HCT116 (cell line): Measurements from ENCODE around the gene USP24. TPM values are rescaled to one million over a fixed set of nuclear protein-coding genes. Genes with fewer than 3 reads are reported as not detected.
A peak's percentile ranks its signal among the peaks of the same experiment; 100 is the strongest.

Experiments used
- ATAC-seq: fragments of 200-7000 bp; cut with Tn5 transposase; 2 replicates; pipeline ENCODE4 v1.9.1; 2020; ENCODE audit warnings: mild to moderate bottlenecking, moderate library complexity
- Bru-seq: library from RNA; stranded (reverse); fragments of 400-500 nt; gene quantifications from one replicate; lab custom pipeline; 2021; lab: Mats Ljungman, UMichigan
- BruChase-seq, 2 experiments: library from RNA; stranded (reverse); fragments of 400-500 nt; gene quantifications; one replicate each; lab custom pipeline; 2021; lab: Mats Ljungman, UMichigan
- BruUV-seq: library from RNA; stranded (reverse); fragments of 400-500 nt; replicated peaks from 2 replicates; lab custom pipeline; 2021; lab: Mats Ljungman, UMichigan
- CTCF ChIA-PET: fragments of 300-600 bp; sonication (Branson Sonifier 250); formaldehyde crosslinking; loops from one replicate; lab custom pipeline; 2021; ENCODE audit warnings: antibody characterized with exemption; lab: Charles Lee
- POLR2A ChIA-PET: fragments of 300-600, 350-600 bp; sonication (Branson Sonifier 250); formaldehyde crosslinking; loops from one replicate; lab custom pipeline; 2021; ENCODE audit warnings: antibody characterized with exemption; lab: Charles Lee
- RAD21 ChIA-PET, 2 experiments: fragments of 300-600 bp; sonication (Branson Sonifier 250); formaldehyde crosslinking; loops; one replicate each; lab custom pipeline; 2023; ENCODE audit warnings: low total read pairs in 2 of 2; ENCODE audit not compliant: uncharacterized antibody in 2 of 2, unreplicated experiment in 2 of 2, low non-redundant PET in 1 of 2; lab: Charles Lee
- DNase-seq: peaks from one replicate; pipeline ENCODE4 v3.0.0-alpha.2; 2010; ENCODE audit warnings: low read depth, low spot score
- H2AFZ ChIP-seq: fragments of 200-600 bp; shearing (Covaris generic), sonication (generic); 2 replicates; pipeline ENCODE4 v1.6.1; 2017; ENCODE audit warnings: low read depth, mixed run types, mixed read lengths, antibody characterized with exemption, low read length; ENCODE audit not compliant: poor library complexity, severe bottlenecking
- H3K27ac ChIP-seq: 2 replicates; pipeline ENCODE4 v1.5.1; 2012; ENCODE audit warnings: low read depth, low read length
- H3K27me3 ChIP-seq: fragments of 200-600 bp; sonication (generic); 2 replicates; pipeline ENCODE4 v1.6.1; 2016; ENCODE audit warnings: mixed run types, low read length, mixed read lengths; ENCODE audit not compliant: insufficient read depth
- H3K36me3 ChIP-seq, 2 experiments: fragments of 200-500 bp in 1 of 2; fragments of 200-600 bp in 1 of 2; sonication (Bioruptor generic) in 1 of 2; sonication (generic) in 1 of 2; 2 replicates each; pipeline versions ENCODE4 v1.5.1 to v1.6.1; 2014 to 2016; ENCODE audit warnings: low read length in 2 of 2, inconsistent platforms in 1 of 2, mixed read lengths in 1 of 2, mixed run types in 1 of 2; ENCODE audit not compliant: insufficient read depth in 2 of 2, control insufficient read depth in 1 of 2
- H3K4me1 ChIP-seq, 2 experiments: fragments of 200-600 bp in 1 of 2; sonication (generic) in 1 of 2; 2 replicates each; pipeline versions ENCODE4 v1.5.1 to v1.6.1; 2012 to 2017; ENCODE audit warnings: low read length in 2 of 2, inconsistent platforms in 1 of 2, mild to moderate bottlenecking in 1 of 2, mixed read lengths in 1 of 2, mixed run types in 1 of 2, moderate library complexity in 1 of 2; ENCODE audit not compliant: insufficient read depth in 2 of 2, control insufficient read depth in 1 of 2
- H3K4me2 ChIP-seq: fragments of 200-600 bp; sonication (generic); 2 replicates; pipeline ENCODE4 v1.6.1; 2017; ENCODE audit warnings: mixed run types, low read length, mixed read lengths
- H3K4me3 ChIP-seq, 2 experiments: fragments of 200-600 bp in 1 of 2; sonication (generic) in 1 of 2; replicated peaks in 1 of 2; 2 replicates each; pipeline ENCODE4 v1.5.1; 2011 to 2016; ENCODE audit warnings: low read length in 2 of 2, control low read depth in 1 of 2, low read depth in 1 of 2, mild to moderate bottlenecking in 1 of 2, mixed read lengths in 1 of 2, mixed run types in 1 of 2
- H3K79me2 ChIP-seq: fragments of 200-600 bp; sonication (generic); 2 replicates; pipeline ENCODE4 v1.6.1; 2017; ENCODE audit warnings: mild to moderate bottlenecking, mixed run types, low read length, moderate library complexity, mixed read lengths; ENCODE audit not compliant: insufficient read depth
- H3K9ac ChIP-seq: fragments of 200-600 bp; sonication (generic); 2 replicates; pipeline ENCODE4 v1.6.1; 2016; ENCODE audit warnings: low read length, mixed read lengths
- H3K9me2 ChIP-seq: fragments of 200-600 bp; sonication (generic), shearing (Covaris generic); 2 replicates; pipeline ENCODE4 v1.6.1; 2017; ENCODE audit warnings: mixed run types, mild to moderate bottlenecking, moderate library complexity; ENCODE audit not compliant: insufficient read depth
- H3K9me3 ChIP-seq, 2 experiments: fragments of 200-500 bp in 1 of 2; fragments of 200-600 bp in 1 of 2; sonication (Bioruptor generic) in 1 of 2; sonication (generic) in 1 of 2; 2 replicates each; pipeline ENCODE4 v1.6.1; 2014 to 2017; ENCODE audit warnings: low read length in 2 of 2, mixed read lengths in 2 of 2, inconsistent platforms in 1 of 2, low read depth in 1 of 2, mild to moderate bottlenecking in 1 of 2, mixed run types in 1 of 2, moderate library complexity in 1 of 2; ENCODE audit not compliant: control insufficient read depth in 1 of 2, insufficient read depth in 1 of 2
- H4K20me1 ChIP-seq: fragments of 200-600 bp; sonication (generic), shearing (Covaris generic); 2 replicates; pipeline ENCODE4 v1.6.1; 2017; ENCODE audit warnings: mixed run types, mild to moderate bottlenecking, moderate library complexity; ENCODE audit not compliant: insufficient read depth
- CBX3 ChIP-seq: IDR thresholded peaks from 2 replicates; pipeline ENCODE4 v1.6.1; 2012; ENCODE audit warnings: low read depth
- CEBPB ChIP-seq: IDR thresholded peaks from 2 replicates; pipeline ENCODE4 v1.6.1; 2012; ENCODE audit warnings: low read depth
- CTCF ChIP-seq, 3 experiments: fragments of 200-600 bp in 1 of 3; sonication (generic) in 1 of 3; IDR thresholded peaks in 2 of 3; conservative IDR thresholded peaks in 1 of 3; 2 replicates each; pipeline ENCODE4 v1.5.1; 2012 to 2017; ENCODE audit warnings: low read depth in 2 of 3, low read length in 2 of 3, antibody characterized with exemption in 1 of 3, borderline replicate concordance in 1 of 3, control low read depth in 1 of 3, mild to moderate bottlenecking in 1 of 3, mixed read lengths in 1 of 3, mixed run types in 1 of 3, moderate library complexity in 1 of 3; ENCODE audit not compliant: insufficient read depth in 1 of 3
- EZH2 ChIP-seq: fragments of 200-600 bp; sonication (generic); IDR thresholded peaks from 2 replicates; pipeline ENCODE4 v1.6.1; 2017; ENCODE audit warnings: antibody characterized with exemption, mixed run types
- EZH2phosphoT487 ChIP-seq: fragments of 200-600 bp; IDR thresholded peaks from 2 replicates; pipeline ENCODE4 v1.6.1; 2018; ENCODE audit warnings: antibody characterized with exemption, borderline replicate concordance
- FOSL1 ChIP-seq: IDR thresholded peaks from 2 replicates; pipeline ENCODE4 v1.6.1; 2012; ENCODE audit warnings: low read depth
- JUND ChIP-seq: IDR thresholded peaks from 2 replicates; pipeline ENCODE4 v1.6.1; 2012
- MAX ChIP-seq: IDR thresholded peaks from 2 replicates; pipeline ENCODE4 v1.6.1; 2012
- POLR2A ChIP-seq: IDR thresholded peaks from 2 replicates; pipeline ENCODE4 v1.7.0; 2011; ENCODE audit warnings: borderline replicate concordance; ENCODE audit not compliant: insufficient read depth, insufficient read length; ENCODE audit errors: extremely low read depth
- RAD21 ChIP-seq: IDR thresholded peaks from 2 replicates; pipeline ENCODE4 v1.6.1; 2012; ENCODE audit warnings: low read depth, mild to moderate bottlenecking
- REST ChIP-seq: IDR thresholded peaks from 2 replicates; pipeline ENCODE4 v1.6.1; 2012; ENCODE audit warnings: low read depth
- SIN3A ChIP-seq: IDR thresholded peaks from 2 replicates; pipeline ENCODE4 v1.6.1; 2012; ENCODE audit warnings: low read depth
- SRF ChIP-seq: IDR thresholded peaks from 2 replicates; pipeline ENCODE4 v1.6.1; 2012; ENCODE audit warnings: low read depth
- TCF7L2 ChIP-seq: IDR thresholded peaks from 2 replicates; pipeline ENCODE4 v1.7.0; 2011; ENCODE audit warnings: borderline replicate concordance, inconsistent platforms; ENCODE audit not compliant: insufficient read depth, insufficient read length; ENCODE audit errors: extremely low read depth
- YY1 ChIP-seq: IDR thresholded peaks from 2 replicates; pipeline ENCODE4 v1.6.1; 2011; ENCODE audit warnings: low read length, low read depth, moderate library complexity, mild to moderate bottlenecking; ENCODE audit not compliant: insufficient replicate concordance; ENCODE audit errors: extremely low read depth
- ZBTB33 ChIP-seq: IDR thresholded peaks from 2 replicates; pipeline ENCODE4 v1.6.1; 2011; ENCODE audit warnings: mild to moderate bottlenecking, low read length, moderate library complexity; ENCODE audit not compliant: insufficient replicate concordance; ENCODE audit errors: extremely low read depth
- ZFX ChIP-seq: fragments of 450-650 bp; IDR thresholded peaks from 2 replicates; pipeline ENCODE4 v1.6.1; 2017
- intact Hi-C: fragments of 100-400 bp; cut with micrococcal nuclease; formaldehyde crosslinking; loops from 2 replicates; pipeline ENCODE4 v1.10.0; 2022
- long read RNA-seq: library from polyadenylated mRNA; unstranded; transcript quantifications from one replicate; pipeline ENCODE4 v2.0.0, GENCODE V29; 2021; ENCODE audit not compliant: unreplicated experiment
- polyA plus RNA-seq: library from polyadenylated mRNA; unstranded; fragments of >200 nt; gene quantifications from 2 replicates; pipeline ENCODE4 v1.2.1, GENCODE V29; 2012; ENCODE audit warnings: missing spikeins
- total RNA-seq: library from RNA; stranded (reverse); gene quantifications from one replicate; pipeline ENCODE4 v1.2.1, GENCODE V29; 2021; ENCODE audit not compliant: unreplicated experiment

USP24 gene
- total RNA-seq, result 34.2 TPM
- 12.0 and 12.8 TPM in 2 replicates for polyA plus RNA-seq
- percentile 91 among the genes with signal in this experiment for Bru-seq, nascent RNA
- BruChase-seq, experiment 1, labeled RNA remaining after a 6-hour chase, result percentile 86 among the genes with signal in this experiment
- BruChase-seq, experiment 2, labeled RNA remaining after a 2-hour chase, result percentile 89 among the genes with signal in this experiment
- long read RNA-seq, full-length matches to known transcripts, result 1 of 20 reads
- long read RNA-seq, partial matches to known transcripts, result 13 of 20 reads
- long read RNA-seq, other reads (novel, unspliced or antisense), result 6 of 20 reads

GRCh38 chr1:55215194-55216021 lies at the start of gene USP24:
Gene USP24 (minus strand): TSS chr1:55215364. CDS start chr1:55215113, 251 bp downstream.
- BruUV-seq, result no TSS peak
- DNase-seq, result peak; percentile 39
- H3K9me2 ChIP-seq, result no peaks in the 10 kb centered on the region
- no peak for TF ChIP-seq CTCF (IDR thresholded peaks at IDR 0.05 in 2 of 3, conservative IDR thresholded peaks at IDR 0.05 in 1 of 3; ENCODE audit: borderline replicate concordance in 1 of 3, insufficient read depth in 1 of 3, low read depth in 2 of 3, low read length in 2 of 3)
- TF ChIP-seq SIN3A, result peak; percentile 88
- no peak for TF ChIP-seq EZH2phosphoT487
- no peak for TF ChIP-seq CEBPB
- no peak for TF ChIP-seq REST
- peak; percentile 95 for TF ChIP-seq YY1
- TF ChIP-seq ZBTB33, result peak; percentile 66
- TF ChIP-seq FOSL1, result no peak
- no peak for TF ChIP-seq EZH2
- TF ChIP-seq JUND, result 0 out of 2 replicates have a peak, but pooled peaks have one; percentile 9
- TF ChIP-seq POLR2A, result peak; percentile 73
- TF ChIP-seq MAX, result peak; percentile 69
- TF ChIP-seq ZFX, result peak; percentile 100
- TF ChIP-seq SRF, result no peak
- TF ChIP-seq TCF7L2, result peak; percentile 51
- no peak; the same call in 1 of the 2 replicates for TF ChIP-seq CBX3
- no peak for TF ChIP-seq RAD21

More at GRCh38 chr1:55215194-55216021, at the start of gene USP24:
- Histone ChIP-seq H3K9ac (peak within 1 kb of the TSS; percentile 91), H3K27me3 (no peaks in the 10 kb centered on the region), H3K4me1 (peaks cover 13 to 32% of the 10 kb centered on the region in 2 experiments), H3K36me3 (no peaks in the 10 kb centered on the region), H2AFZ (peak within 1 kb of the TSS; percentile 13), H3K4me2 (peak within 1 kb of the TSS; percentile 94), H3K79me2 (peaks cover 54% of the 10 kb centered on the region), H3K27ac (peak within 1 kb of the TSS; percentile 90), H3K4me3 (peak within 1 kb of the TSS; percentile 78 to 82), H3K9me3 (no peaks in the 10 kb centered on the region), H4K20me1 (no peaks in the 10 kb centered on the region; the same call in 1 of the 2 replicates)
- intact Hi-C loops, result no loop called here
- RAD21 ChIA-PET, result no interaction called here
- CTCF ChIA-PET, result no interaction called here
- POLR2A ChIA-PET, result no interaction called here
- ATAC-seq, result peak; percentile 87
